Measurements from ENCODE around the gene IVNS1ABP. TPM values are rescaled to one million over a fixed set of nuclear protein-coding genes. Genes with fewer than 3 reads are reported as not detected.

The IVNS1ABP gene
- total and polyA plus RNA-seq, 2 of the 13 experiments (the other 11 are each of a cell fraction or from before 2014, with no cell fraction given): 49.1 to 51.7 TPM

GRCh38 chr1:185317034-185317885 lies at the start of gene IVNS1ABP (continued):
- TF ChIP-seq TGIF2 (CRISPR knock-in tag; IDR thresholded peaks at IDR 0.05) (peak; percentile 56), LCORL (IDR thresholded peaks at IDR 0.05) (no peak), LCORL (CRISPR knock-in tag; IDR thresholded peaks at IDR 0.05) (peak; percentile 46; the same call in 1 of the 2 replicates), ZNF790 (CRISPR knock-in tag; IDR thresholded peaks at IDR 0.05; ENCODE audit: borderline replicate concordance) (no peak; the same call in 1 of the 2 replicates), SKIL (CRISPR knock-in tag; IDR thresholded peaks at IDR 0.05; ENCODE audit: borderline replicate concordance) (peak; percentile 55), NCOA5 (CRISPR knock-in tag; IDR thresholded peaks at IDR 0.05) (no peak), ZNF781 (CRISPR knock-in tag; IDR thresholded peaks at IDR 0.05; ENCODE audit: borderline replicate concordance, not compliant biosample characterization) (no peak), NFIB (CRISPR knock-in tag; IDR thresholded peaks at IDR 0.05; ENCODE audit: borderline replicate concordance) (no peak), GATAD1 (CRISPR knock-in tag; IDR thresholded peaks at IDR 0.05) (peak; percentile 43; the same call in 1 of the 2 replicates), BORCS8-MEF2B (CRISPR knock-in tag; IDR thresholded peaks at IDR 0.05) (peak; percentile 52; the same call in 1 of the 2 replicates), RFX1 (IDR thresholded peaks at IDR 0.05) (no peak), ZNF564 (CRISPR knock-in tag; IDR thresholded peaks at IDR 0.05) (peak; percentile 55; the same call in 1 of the 2 replicates), ZMYM3 (CRISPR knock-in tag; IDR thresholded peaks at IDR 0.05) (no peak), ZEB1 (IDR thresholded peaks at IDR 0.05; ENCODE audit: insufficient replicate concordance, low read depth) (no peak), ZNF160 (CRISPR knock-in tag; IDR thresholded peaks at IDR 0.05) (no peak; the same call in 1 of the 2 replicates), FOXP4 (CRISPR knock-in tag; IDR thresholded peaks at IDR 0.05) (no peak), ZBTB44 (CRISPR knock-in tag; IDR thresholded peaks at IDR 0.05) (no peak; the same call in 1 of the 2 replicates), ZNF678 (CRISPR knock-in tag; IDR thresholded peaks at IDR 0.05) (0 out of 2 replicates have a peak, but pooled peaks have one; percentile 46), ZNF136 (CRISPR knock-in tag; IDR thresholded peaks at IDR 0.05; ENCODE audit: low read depth) (no peak; the same call in 1 of the 2 replicates), NR0B2 (CRISPR knock-in tag; IDR thresholded peaks at IDR 0.05) (no peak), ZNF552 (CRISPR knock-in tag; IDR thresholded peaks at IDR 0.05; ENCODE audit: borderline replicate concordance) (0 out of 2 replicates have a peak, but pooled peaks have one; percentile 77), ZNF333 (CRISPR knock-in tag; IDR thresholded peaks at IDR 0.05; ENCODE audit: borderline replicate concordance) (no peak; the same call in 1 of the 2 replicates), STAG1 (CRISPR knock-in tag; IDR thresholded peaks at IDR 0.05) (peak; percentile 53)

Measured in HepG2 (cell line).